ENCODE measurements around the gene AOX1.
"Not testable (repeated sequence)": the region's sequence is repeated elsewhere in the genome, so short reads cannot be mapped to it uniquely, and the experiment has no call there.

Gene AOX1

DNA sequence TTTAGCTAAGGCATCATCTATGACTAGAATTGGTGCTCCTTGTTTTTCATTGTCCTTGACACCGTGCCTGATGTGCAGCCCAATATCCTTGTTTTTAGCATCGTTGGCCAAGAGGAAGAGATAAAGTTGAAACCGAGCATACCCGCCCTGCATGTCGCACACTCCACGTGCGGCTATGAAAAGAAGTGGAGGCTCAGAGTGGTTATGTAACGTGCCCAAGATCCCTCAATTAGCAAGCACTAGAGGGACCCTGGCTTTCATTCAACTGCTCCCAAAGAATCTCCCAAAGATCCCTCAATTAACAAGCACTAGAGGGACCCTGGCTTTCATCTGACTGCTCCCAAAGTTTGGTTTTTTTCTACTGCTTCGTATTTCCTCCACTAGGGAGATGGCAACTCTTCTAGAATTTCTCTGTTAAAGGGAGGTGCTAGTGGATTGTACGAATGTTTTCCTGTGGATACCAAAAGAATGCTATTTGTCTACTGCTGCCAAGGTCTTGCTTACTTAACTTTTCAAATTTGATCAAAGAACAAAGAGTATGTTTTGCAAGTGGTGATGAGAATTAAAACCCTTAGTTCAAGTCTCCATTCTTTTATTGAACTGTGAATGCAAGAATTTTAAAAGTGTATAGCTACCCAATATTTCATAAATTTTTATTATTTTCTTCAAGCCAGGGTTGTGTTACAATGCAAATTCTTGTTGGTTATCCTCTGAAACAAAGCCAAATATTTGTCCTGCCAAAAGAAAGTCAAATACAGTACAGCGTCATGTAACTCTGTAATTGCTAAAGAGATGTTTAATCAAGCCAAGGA, 92.1 kb downstream of the AOX1 start:
- no peak overlapping the region for H3K4me3 ChIP-seq (ENCODE audit: low read depth, low read length)
- TF ChIP-seq, protein P1, sequence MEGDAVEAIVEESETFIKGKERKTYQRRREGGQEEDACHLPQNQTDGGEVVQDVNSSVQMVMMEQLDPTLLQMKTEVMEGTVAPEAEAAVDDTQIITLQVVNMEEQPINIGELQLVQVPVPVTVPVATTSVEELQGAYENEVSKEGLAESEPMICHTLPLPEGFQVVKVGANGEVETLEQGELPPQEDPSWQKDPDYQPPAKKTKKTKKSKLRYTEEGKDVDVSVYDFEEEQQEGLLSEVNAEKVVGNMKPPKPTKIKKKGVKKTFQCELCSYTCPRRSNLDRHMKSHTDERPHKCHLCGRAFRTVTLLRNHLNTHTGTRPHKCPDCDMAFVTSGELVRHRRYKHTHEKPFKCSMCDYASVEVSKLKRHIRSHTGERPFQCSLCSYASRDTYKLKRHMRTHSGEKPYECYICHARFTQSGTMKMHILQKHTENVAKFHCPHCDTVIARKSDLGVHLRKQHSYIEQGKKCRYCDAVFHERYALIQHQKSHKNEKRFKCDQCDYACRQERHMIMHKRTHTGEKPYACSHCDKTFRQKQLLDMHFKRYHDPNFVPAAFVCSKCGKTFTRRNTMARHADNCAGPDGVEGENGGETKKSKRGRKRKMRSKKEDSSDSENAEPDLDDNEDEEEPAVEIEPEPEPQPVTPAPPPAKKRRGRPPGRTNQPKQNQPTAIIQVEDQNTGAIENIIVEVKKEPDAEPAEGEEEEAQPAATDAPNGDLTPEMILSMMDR (IDR thresholded peaks at IDR 0.05; ENCODE audit: insufficient read depth, low read length, missing control alignments), result no peak
- ChIA-PET POLR2A (no interaction called here), CTCF (interaction anchor here (1.1 to 1.2 kb wide), 2 partner anchors 18 to 26 kb away, joined by 3 read pairs; no protein-coding TSS in a partner anchor)
- no peak for DNase-seq (ENCODE audit: low read depth, low spot score)

DNA sequence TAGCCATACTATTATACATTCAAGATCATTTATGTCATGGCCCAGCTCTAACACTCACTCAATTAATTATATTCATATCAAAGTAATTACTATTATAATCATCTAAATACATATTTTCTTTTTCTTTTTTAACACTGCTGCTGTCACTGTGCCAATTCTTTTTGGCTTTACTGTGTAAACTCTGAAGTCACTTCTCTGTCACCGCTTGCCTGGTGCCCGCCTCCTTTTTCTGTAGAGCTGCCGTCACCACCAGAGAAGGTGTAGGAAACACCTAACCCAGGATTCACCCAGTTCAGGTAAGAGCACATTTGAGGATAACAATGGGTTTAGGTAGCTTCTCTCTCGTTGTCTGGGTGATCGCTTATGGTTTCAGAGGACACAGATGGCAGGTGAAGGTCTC, 93.3 kb downstream of the AOX1 start:
- POLR2A ChIA-PET, result no interaction called here
- no peak overlapping the region for H3K4me3 ChIP-seq (ENCODE audit: low read depth, low read length)
- no peak for DNase-seq (ENCODE audit: low read depth, low spot score)
- TF ChIP-seq, protein P1 (IDR thresholded peaks at IDR 0.05; ENCODE audit: insufficient read depth, low read length, missing control alignments), result no peak
- CTCF ChIA-PET, result interaction anchor here (0.8 to 1.1 kb wide), 3 partner anchors 17 to 103 kb away, joined by 3 read pairs; no protein-coding TSS in a partner anchor

DNA sequence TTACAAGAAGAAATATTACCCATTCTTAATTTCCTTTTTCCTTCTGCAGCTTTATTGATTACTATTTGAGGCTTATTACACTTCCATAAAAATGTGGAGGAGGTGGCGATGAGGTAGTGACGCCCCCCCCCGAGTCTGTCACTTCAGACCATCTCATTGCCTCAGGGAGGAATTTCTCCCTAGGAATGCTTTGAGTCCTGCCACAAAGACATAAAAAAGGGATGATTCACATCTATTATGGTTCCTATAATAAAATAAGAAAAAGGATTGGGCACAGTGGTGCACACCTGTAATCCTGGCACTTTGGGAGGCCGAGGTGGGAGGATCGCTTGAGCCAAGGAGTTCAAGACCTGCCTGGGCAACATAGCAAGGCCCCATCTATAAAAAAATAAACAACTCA, 93.7 kb downstream of the AOX1 start:
- TF ChIP-seq, protein P1 (IDR thresholded peaks at IDR 0.05; ENCODE audit: insufficient read depth, low read length, missing control alignments), result no peak
- ChIA-PET CTCF (interaction anchor here (0.8 to 0.9 kb wide), 2 partner anchors 24 to 103 kb away, joined by 3 read pairs; no protein-coding TSS in a partner anchor), POLR2A (no interaction called here)
- H3K4me3 ChIP-seq (ENCODE audit: low read depth, low read length), result no peak overlapping the region
- DNase-seq (ENCODE audit: low read depth, low spot score), result no peak

DNA sequence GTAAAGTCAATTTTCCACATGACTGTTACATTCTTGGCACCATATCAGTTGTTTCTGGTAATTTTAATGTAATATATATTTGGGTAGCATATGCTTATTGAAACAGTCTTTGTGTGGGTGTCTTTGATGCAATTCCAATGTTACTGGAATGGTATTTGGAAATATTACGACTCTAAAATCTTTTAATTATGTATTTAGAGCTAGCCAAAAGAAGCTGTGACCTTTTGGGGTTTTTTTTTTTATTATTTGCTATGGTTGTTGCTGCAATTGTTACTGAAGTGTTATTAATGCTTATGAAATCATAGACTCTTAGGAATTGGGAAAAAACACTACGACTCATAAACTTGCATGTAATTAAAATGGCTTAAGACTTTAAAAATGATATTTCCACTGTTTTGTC, 95.9 kb downstream of the AOX1 start:
- CTCF ChIA-PET, result no interaction called here
- no peak for DNase-seq (ENCODE audit: low read depth, low spot score)
- no peak overlapping the region for H3K4me3 ChIP-seq (ENCODE audit: low read depth, low read length)
- POLR2A ChIA-PET, result no interaction called here
- TF ChIP-seq, protein P1 (IDR thresholded peaks at IDR 0.05; ENCODE audit: insufficient read depth, low read length, missing control alignments), result no peak

DNA sequence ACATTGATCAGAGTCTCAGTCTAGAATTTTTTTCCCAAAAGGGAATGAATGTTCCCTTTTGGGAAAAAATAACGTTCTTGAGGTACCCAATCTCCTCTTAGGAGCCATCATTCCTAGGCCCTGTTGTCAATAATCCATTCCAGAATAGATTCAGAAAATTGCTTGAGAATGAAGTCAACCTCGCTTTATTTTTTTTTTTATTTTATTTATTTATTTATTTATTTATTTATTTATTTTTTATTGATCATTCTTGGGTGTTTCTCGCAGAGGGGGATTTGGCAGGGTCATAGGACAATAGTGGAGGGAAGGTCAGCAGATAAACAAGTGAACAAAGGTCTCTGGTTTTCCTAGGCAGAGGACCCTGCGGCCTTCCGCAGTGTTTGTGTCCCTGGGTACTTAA, 96.6 kb downstream of the AOX1 start:
- POLR2A ChIA-PET; H3K4me3 ChIP-seq (ENCODE audit: low read depth, low read length); DNase-seq (ENCODE audit: low read depth, low spot score); CTCF ChIA-PET: not testable (repeated sequence)

DNA sequence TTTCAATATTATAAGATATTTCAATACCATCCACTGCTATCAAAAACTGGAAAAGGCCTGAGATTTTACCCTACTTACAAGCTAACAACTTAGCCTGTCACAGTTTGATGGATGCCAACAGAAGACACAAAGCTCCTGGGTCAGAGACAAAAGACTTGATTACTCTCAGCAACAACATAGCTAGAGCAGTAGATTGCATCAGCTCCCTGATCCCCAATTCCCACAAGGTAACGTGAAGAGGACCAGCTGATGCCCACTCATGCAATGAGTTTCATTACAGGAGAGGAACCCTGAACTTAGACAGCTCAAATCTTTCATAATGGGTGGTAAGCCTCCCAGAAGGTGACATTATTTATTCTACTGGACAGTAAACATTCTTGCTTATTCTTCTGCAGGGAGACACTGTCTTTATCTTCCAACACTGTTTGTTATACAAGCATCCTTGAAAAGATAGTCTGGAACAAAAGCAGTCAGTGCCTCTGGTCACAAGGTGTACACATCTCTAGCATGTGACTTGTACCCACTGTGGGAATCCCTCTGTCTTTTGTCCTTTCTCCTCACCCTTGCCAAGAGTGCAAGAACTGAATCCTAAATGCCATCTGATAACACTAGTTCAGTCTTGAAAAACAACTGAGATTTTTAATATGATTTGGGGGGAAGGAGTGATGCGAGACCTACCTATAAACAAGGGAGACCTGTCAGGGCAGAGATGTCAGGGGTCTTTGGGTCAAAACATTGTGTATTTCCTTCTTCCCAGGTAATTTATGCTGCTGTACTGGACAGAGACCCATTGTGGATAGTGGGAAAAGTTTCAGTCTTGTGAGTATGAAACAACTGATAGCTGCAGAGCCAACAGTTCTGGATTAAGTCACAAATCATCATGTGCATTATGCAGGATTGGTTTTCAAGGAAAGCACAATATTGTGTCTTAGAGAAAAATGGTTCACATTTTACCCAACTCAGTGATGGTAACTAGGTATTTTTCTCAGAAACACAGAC, 102.4 kb downstream of the AOX1 start:
- CTCF ChIA-PET, result interaction anchor here (0.6 to 1.5 kb wide), 4 partner anchors 15 to 709 kb away, joined by 3 to 11 read pairs (median 3); partner anchors contain the start of gene AOX1
- POLR2A ChIA-PET, result no interaction called here
- no peak overlapping the region for H3K4me3 ChIP-seq (ENCODE audit: low read depth, low read length)
- DNase-seq (ENCODE audit: low read depth, low spot score), result no peak
- TF ChIP-seq, protein P1 (IDR thresholded peaks at IDR 0.05; ENCODE audit: insufficient read depth, low read length, missing control alignments), result no peak
